GM12873 (cell line): ENCODE data around the gene KRT73.

Experiments used
- CTCF ChIP-seq: IDR thresholded peaks from 2 replicates; pipeline ENCODE4 v1.5.1; 2012; ENCODE audit warnings: low read depth, mild to moderate bottlenecking, moderate library complexity, low read length, control low read depth; ENCODE audit not compliant: insufficient read depth; ENCODE audit errors: missing control alignments

Gene KRT73

GRCh38 chr12:52617403-52617785, 965 bp downstream of the KRT73 start:
- no peak for TF ChIP-seq CTCF

DNA sequence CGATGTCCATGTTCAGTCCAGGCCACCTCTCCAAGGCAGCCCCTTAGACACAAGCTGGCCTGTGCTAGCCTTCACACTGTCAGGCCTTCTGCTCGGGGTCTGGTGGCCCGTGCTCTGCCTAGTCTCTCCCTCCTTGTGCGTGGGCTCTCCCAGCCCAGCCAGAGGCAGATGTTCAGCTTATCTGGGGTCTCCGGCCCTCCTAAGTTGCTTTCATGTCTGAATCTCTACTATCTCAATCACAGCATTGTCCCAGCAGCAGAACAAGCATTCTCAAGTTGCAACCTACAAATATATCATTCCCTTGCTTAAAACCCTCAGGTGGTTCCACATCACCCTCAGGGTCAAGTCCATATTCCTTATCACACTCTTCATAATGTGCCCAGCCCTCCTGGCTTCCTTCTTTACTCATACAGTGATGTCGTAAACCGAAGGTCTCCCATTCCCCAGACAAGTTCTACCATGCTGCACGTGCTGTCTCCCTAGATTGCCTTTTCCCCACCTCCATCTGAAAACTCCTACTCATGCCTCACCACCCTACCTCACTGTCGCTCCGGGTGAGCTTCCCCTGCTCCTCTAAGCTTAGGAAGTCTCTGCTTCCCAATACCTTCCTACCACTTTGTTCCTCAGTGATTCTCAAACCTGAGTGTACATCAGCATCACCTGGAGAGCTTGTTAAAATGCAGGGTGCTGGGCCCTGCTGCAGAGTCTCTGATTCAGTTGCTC, 1.5 kb downstream of the KRT73 start:
- TF ChIP-seq CTCF, result no peak

DNA sequence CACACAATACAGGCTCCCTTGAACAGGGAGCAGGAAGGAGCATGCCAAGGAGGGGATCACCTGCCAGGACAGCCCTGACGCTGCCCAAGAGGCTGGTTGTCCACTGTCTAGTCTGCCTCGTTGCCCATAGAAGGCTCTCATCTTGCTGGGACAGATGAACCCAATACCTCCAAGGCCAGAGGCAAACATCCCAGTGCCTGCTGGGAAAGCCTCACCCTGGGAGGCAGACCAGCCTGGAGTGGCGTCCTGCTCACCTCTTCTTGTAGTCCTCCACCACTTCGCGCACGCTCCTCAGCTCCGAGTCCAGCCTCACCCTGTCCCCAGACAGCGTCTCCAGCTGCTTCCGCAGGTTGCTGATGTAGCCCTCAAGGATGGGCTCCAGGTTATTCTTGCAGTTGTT, 2.4 kb downstream of the KRT73 start:
- TF ChIP-seq CTCF, result no peak

- TF ChIP-seq CTCF, result no peak
These were observed 3.0 kb downstream of the KRT73 start for GRCh38 chr12:52615208-52615868.

DNA sequence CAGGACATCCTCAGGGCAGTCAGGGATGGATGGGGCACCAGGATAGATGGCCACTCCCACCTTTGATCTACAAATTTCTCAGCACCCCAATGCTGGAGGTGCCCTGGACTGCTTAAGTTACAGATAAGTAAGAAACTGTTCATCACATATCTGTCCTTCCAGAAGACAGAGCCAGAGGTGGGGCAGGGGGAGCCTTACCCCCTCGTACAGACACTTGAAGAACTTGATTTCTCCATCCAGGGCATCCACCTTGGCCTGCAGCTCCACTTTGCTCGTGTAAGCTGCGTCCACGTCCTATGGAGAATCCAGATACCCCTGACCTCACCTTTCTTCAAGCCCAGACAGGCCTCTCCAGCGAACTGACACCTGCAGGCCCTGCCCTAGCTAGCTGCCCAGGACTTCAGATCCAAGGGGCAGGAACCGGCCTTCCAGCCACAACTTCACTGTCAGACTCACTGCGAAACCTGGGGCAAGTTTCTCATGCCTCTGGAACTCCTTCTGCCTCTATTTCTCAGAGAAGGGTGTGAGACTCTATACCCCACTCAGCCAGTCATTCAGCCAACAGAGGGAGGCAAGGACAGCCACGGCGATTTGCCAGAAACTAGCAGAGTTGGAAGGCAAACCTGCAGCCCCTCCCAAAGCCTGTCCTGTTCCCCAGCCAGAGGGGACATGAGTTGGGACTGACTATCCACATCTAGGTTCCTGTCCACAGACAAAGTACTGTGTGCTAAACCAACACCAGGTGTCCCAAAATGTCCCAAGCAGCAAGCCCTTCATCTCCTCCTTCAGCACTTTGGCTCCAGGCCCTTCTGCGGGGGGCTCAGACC, 3.8 kb downstream of the KRT73 start:
- TF ChIP-seq CTCF, result no peak

- TF ChIP-seq CTCF, result no peak
These were observed 4.9 kb downstream of the KRT73 start for GRCh38 chr12:52613384-52614030.
